Measurements from ENCODE around the gene PPP1R13B. TPM values are rescaled to one million over a fixed set of nuclear protein-coding genes. Genes with fewer than 3 reads are reported as not detected.
A peak's percentile ranks its signal among the peaks of the same experiment; 100 is the strongest.

PPP1R13B gene
- polyA plus RNA-seq, 2 of the 4 experiments (the other 2 are of a cell fraction) = 2.2 to 2.7 TPM

- FAIRE-seq = no peak
- whole genome bisulfite sequencing (ENCODE audit: missing lambda C conversion rate) = 83% methylated on average over 5 of the region's 5 CpGs
- Histone ChIP-seq H3K4me3 (no peak overlapping the region), H3K9me3 (no peaks in the 10 kb centered on the region), H3K27ac (no peak overlapping the region), H3K4me1 (0 out of 3 replicates have a peak, but pooled peaks cover 4% of the 10 kb centered on the region), H3K4me2 (no peak overlapping the region)
- no peak for DNase-seq (ENCODE audit: low read depth in 1 of 2, low spot score in 1 of 2)
- TF ChIP-seq RAD21 (conservative IDR thresholded peaks at IDR 0.05 in 1 of 2, IDR thresholded peaks at IDR 0.05 in 1 of 2) (peak in 1 of 2 experiments; percentile 14; a peak in 1 of 5 replicates), PBX3 (IDR thresholded peaks at IDR 0.05) (no peak)
- TF ChIP-seq, protein P1, sequence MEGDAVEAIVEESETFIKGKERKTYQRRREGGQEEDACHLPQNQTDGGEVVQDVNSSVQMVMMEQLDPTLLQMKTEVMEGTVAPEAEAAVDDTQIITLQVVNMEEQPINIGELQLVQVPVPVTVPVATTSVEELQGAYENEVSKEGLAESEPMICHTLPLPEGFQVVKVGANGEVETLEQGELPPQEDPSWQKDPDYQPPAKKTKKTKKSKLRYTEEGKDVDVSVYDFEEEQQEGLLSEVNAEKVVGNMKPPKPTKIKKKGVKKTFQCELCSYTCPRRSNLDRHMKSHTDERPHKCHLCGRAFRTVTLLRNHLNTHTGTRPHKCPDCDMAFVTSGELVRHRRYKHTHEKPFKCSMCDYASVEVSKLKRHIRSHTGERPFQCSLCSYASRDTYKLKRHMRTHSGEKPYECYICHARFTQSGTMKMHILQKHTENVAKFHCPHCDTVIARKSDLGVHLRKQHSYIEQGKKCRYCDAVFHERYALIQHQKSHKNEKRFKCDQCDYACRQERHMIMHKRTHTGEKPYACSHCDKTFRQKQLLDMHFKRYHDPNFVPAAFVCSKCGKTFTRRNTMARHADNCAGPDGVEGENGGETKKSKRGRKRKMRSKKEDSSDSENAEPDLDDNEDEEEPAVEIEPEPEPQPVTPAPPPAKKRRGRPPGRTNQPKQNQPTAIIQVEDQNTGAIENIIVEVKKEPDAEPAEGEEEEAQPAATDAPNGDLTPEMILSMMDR (IDR thresholded peaks at IDR 0.05) = peak; percentile 16; the same call in 1 of the 3 replicates
- POLR2A ChIA-PET = no interaction called here
- CTCF ChIA-PET = interaction anchor here (0.9 kb wide), 1 partner anchor 10 kb away, joined by 3 read pairs; no protein-coding TSS in a partner anchor
- no peak for ATAC-seq
Measured at GRCh38 chr14:103749860-103750259, 97.5 kb downstream of the PPP1R13B start.

DNA sequence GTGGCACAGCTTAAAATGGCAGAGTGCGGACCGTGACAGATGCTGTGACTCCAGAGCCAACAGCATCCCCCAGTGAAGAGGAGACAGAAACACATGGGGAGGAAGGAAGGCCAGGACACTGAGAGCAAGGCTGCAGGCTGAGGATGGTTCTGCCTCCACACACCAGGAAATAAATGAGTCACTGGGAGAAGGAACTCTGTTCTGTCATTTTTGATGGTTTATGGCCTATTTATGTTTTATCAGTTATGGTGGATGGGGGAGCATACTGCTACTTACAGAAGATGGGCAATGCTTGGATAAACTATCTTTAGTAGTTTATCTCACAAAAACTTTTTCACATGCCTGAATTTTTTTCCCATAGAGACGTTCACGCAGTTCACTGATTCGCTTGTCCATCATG, 97.9 kb downstream of the PPP1R13B start:
- H3K27ac ChIP-seq = no peak overlapping the region
- TF ChIP-seq, protein P2, sequence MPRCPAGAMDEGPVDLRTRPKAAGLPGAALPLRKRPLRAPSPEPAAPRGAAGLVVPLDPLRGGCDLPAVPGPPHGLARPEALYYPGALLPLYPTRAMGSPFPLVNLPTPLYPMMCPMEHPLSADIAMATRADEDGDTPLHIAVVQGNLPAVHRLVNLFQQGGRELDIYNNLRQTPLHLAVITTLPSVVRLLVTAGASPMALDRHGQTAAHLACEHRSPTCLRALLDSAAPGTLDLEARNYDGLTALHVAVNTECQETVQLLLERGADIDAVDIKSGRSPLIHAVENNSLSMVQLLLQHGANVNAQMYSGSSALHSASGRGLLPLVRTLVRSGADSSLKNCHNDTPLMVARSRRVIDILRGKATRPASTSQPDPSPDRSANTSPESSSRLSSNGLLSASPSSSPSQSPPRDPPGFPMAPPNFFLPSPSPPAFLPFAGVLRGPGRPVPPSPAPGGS (IDR thresholded peaks at IDR 0.05) = no peak
- TF ChIP-seq HOXA7 (CRISPR knock-in tag; IDR thresholded peaks at IDR 0.05) = no peak
- no peak for TF ChIP-seq KDM1A (IDR thresholded peaks at IDR 0.05; ENCODE audit: low read depth)
- TF ChIP-seq GATA3 (IDR thresholded peaks at IDR 0.05; ENCODE audit: borderline replicate concordance) = no peak
- no peak for TF ChIP-seq ZC3H11A (IDR thresholded peaks at IDR 0.05)
- TF ChIP-seq PHF8 (IDR thresholded peaks at IDR 0.05; ENCODE audit: borderline replicate concordance, low read depth) = no peak
- TF ChIP-seq CEBPB (IDR thresholded peaks at IDR 0.05) = no peak
- no peak for TF ChIP-seq ZFP36 (IDR thresholded peaks at IDR 0.05; ENCODE audit: borderline replicate concordance, partially characterized antibody)
- TF ChIP-seq NPAS2 (CRISPR knock-in tag; IDR thresholded peaks at IDR 0.05; ENCODE audit: borderline replicate concordance) = no peak
- no peak for TF ChIP-seq PBX3 (IDR thresholded peaks at IDR 0.05)
- no peak for TF ChIP-seq RAD21 (conservative IDR thresholded peaks at IDR 0.05 in 1 of 2, IDR thresholded peaks at IDR 0.05 in 1 of 2)
- TF ChIP-seq JUN (IDR thresholded peaks at IDR 0.05) = no peak
- no peak for TF ChIP-seq NFE2L2 (conservative IDR thresholded peaks at IDR 0.05; ENCODE audit: low read length)
- no peak for TF ChIP-seq TFCP2L1 (CRISPR knock-in tag; IDR thresholded peaks at IDR 0.05)
- no peak for TF ChIP-seq CHD2 (IDR thresholded peaks at IDR 0.05; ENCODE audit: low read length, partially characterized antibody)
- TF ChIP-seq EHMT2 (IDR thresholded peaks at IDR 0.05; ENCODE audit: low read depth) = no peak
- TF ChIP-seq RNF2 (IDR thresholded peaks at IDR 0.05; ENCODE audit: borderline replicate concordance, low read depth) = no peak
- no peak for TF ChIP-seq TP53 (CRISPR knock-in tag; IDR thresholded peaks at IDR 0.05)
- TF ChIP-seq JUNB (IDR thresholded peaks at IDR 0.05) = no peak
- no peak for TF ChIP-seq EP300 (IDR thresholded peaks at IDR 0.05)
- no peak for ATAC-seq
- no peak overlapping the region for H3K4me3 ChIP-seq
- ChIA-PET POLR2A (no interaction called here), CTCF (no interaction called here)
- no peaks in the 10 kb centered on the region for H3K9me3 ChIP-seq
- 0 out of 3 replicates have a peak, but pooled peaks cover 4% of the 10 kb centered on the region for H3K4me1 ChIP-seq
- no peak overlapping the region for H3K4me2 ChIP-seq
- no peak for DNase-seq (ENCODE audit: low read depth in 1 of 2, low spot score in 1 of 2)
- no peak for FAIRE-seq
- WGBS (ENCODE audit: missing lambda C conversion rate) = 91% methylated on average over 5 of the region's 5 CpGs

Data from A549 (cell line).